ENCODE results near the gene YES1. TPM values are rescaled to one million over a fixed set of nuclear protein-coding genes. Genes with fewer than 3 reads are reported as not detected.
"Not testable (repeated sequence)": the region's sequence is repeated elsewhere in the genome, so short reads cannot be mapped to it uniquely, and the experiment has no call there.

YES1 gene
- total RNA-seq, 1 donor from 2014 or later = 190 TPM

DNA sequence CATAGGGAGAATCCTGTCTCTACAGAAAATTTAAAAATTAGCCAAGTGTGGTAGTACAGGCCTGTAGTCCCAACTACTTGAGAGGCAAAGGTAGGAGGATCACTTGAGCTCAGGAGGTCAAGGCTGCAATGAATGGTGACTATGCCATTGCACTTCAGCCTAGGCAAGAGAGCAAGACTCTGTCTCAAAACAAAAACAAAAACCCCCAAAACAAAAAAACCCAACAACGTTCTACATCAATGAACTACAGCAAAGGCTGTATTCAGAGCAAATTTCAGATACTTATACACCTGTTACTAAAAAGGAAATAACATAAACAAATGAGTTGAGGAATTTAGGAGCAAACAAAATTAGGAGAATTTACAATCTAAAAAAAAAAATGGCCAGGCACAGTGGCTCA is 22.6 kb downstream of the YES1 start:
- TF ChIP-seq, protein P1, sequence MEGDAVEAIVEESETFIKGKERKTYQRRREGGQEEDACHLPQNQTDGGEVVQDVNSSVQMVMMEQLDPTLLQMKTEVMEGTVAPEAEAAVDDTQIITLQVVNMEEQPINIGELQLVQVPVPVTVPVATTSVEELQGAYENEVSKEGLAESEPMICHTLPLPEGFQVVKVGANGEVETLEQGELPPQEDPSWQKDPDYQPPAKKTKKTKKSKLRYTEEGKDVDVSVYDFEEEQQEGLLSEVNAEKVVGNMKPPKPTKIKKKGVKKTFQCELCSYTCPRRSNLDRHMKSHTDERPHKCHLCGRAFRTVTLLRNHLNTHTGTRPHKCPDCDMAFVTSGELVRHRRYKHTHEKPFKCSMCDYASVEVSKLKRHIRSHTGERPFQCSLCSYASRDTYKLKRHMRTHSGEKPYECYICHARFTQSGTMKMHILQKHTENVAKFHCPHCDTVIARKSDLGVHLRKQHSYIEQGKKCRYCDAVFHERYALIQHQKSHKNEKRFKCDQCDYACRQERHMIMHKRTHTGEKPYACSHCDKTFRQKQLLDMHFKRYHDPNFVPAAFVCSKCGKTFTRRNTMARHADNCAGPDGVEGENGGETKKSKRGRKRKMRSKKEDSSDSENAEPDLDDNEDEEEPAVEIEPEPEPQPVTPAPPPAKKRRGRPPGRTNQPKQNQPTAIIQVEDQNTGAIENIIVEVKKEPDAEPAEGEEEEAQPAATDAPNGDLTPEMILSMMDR (IDR thresholded peaks at IDR 0.05; ENCODE audit: unreplicated experiment) = no peak
- Mint-ChIP-seq H3K27ac (ENCODE audit: unreplicated experiment) (no peak overlapping the region), H3K4me3 (ENCODE audit: unreplicated experiment) (no peak overlapping the region), H3K9me3 (ENCODE audit: unreplicated experiment) (no peaks in the 10 kb centered on the region), H3K27me3 (ENCODE audit: unreplicated experiment) (no peaks in the 10 kb centered on the region), H3K36me3 (ENCODE audit: low read depth, unreplicated experiment) (no peaks in the 10 kb centered on the region), H3K4me1 (ENCODE audit: unreplicated experiment) (peaks cover 38% of the 10 kb centered on the region)
- DNase-seq (ENCODE audit: low spot score) = no peak

DNA sequence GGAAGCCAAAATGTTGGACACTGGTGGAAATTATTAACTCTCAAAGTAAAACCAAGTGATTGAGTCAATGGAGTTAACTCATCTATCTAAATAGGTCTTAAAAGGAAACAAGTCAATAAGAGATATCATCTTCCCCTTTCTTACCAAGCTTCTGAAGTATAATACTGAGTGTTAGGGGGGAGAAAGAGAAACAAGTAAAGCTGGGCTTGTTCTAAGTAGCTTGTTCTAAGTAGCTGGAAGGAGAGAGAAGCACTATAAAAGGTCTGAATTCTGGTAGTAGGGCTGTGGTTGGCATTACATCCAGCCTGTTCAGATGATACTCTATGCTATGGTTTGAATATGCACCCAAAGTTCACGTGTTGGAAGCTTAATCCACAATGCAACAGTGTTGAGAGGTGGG is 26.8 kb downstream of the YES1 start:
- TF ChIP-seq, protein P1 (IDR thresholded peaks at IDR 0.05; ENCODE audit: unreplicated experiment) = no peak
- H3K27ac Mint-ChIP-seq (ENCODE audit: unreplicated experiment) = peak overlapping the region; percentile 92
- H3K27me3 Mint-ChIP-seq (ENCODE audit: unreplicated experiment) = peaks cover 3% of the 10 kb centered on the region
- no peak for DNase-seq (ENCODE audit: low spot score)
- peaks cover 58% of the 10 kb centered on the region for H3K4me1 Mint-ChIP-seq (ENCODE audit: unreplicated experiment)
- no peak overlapping the region for H3K4me3 Mint-ChIP-seq (ENCODE audit: unreplicated experiment)
- H3K36me3 Mint-ChIP-seq (ENCODE audit: low read depth, unreplicated experiment) = peaks cover 7% of the 10 kb centered on the region
- no peaks in the 10 kb centered on the region for H3K9me3 Mint-ChIP-seq (ENCODE audit: unreplicated experiment)

DNA sequence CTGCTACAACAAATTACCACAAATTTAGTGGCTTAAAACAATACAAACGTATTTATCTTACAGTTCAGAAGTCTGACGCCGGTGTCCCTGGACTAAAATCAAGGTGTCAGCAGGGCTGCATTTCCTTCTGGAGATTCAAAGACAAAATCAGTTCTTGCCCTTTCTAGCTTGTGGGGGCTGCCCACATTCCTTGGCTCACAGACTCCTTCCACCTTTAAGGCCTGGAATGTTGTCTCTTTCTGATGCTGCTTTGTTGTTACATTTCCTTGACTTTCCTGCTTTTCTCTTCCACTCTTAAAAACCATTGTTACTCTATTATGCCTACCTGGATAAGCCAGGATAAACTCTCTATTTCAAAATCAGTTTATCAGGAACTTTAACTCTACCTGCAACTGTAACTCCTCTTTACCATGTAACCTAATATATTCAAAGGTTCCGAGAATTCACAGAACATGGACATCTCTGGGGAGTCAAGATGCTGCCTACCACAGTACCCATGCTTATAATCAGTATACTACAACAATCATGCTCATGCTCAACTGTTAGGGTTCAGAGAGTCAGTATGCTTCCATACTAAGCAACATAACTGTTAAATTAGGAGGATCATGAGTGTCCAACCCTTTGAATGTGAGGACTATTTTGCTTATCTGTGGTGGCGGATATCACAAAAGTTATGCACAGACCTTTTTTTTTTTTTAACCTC is 27.4 kb downstream of the YES1 start:
- no peak for DNase-seq (ENCODE audit: low spot score)
- Mint-ChIP-seq H3K9me3 (ENCODE audit: unreplicated experiment) (no peaks in the 10 kb centered on the region), H3K36me3 (ENCODE audit: low read depth, unreplicated experiment) (peaks cover 7% of the 10 kb centered on the region), H3K27me3 (ENCODE audit: unreplicated experiment) (peaks cover 3% of the 10 kb centered on the region), H3K4me3 (ENCODE audit: unreplicated experiment) (peak overlapping the region; percentile 10), H3K27ac (ENCODE audit: unreplicated experiment) (peak overlapping the region; percentile 92), H3K4me1 (ENCODE audit: unreplicated experiment) (peaks cover 64% of the 10 kb centered on the region)
- TF ChIP-seq, protein P1 (IDR thresholded peaks at IDR 0.05; ENCODE audit: unreplicated experiment) = no peak

DNA sequence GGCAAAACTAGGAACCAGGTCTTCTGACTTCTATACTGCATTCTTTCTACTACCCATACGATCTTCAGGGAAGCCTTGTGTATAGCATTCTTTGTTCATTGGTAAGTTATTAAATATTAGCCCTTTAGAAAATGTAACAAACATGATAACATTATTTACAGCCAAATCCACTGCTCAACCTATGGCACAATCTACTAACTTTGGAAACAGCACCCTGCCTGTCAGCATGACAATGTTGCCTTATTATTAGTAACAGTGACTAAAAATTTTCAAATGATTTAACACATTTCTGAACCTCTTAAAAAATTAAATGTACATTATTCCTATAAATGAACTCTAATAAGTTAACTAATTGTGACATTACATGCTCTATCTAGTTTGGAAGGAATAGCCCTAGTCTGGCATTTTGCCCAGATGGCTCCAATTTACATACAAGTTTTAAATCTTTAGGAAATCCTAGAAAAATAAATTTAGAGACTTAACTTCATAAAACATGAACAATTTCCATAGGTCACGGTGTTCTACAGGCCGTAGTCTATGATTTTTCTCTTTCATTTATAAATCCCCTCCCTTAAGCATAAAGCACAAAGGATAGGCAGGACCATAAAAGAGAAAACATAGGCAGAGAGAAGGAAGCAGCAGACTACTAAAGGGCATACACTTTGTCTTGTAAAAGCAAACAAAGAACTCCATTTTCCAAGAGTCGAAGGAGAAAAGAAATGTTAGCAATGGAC is 33.7 kb downstream of the YES1 start:
- no peak overlapping the region for H3K4me3 Mint-ChIP-seq (ENCODE audit: unreplicated experiment)
- H3K36me3 Mint-ChIP-seq (ENCODE audit: low read depth, unreplicated experiment) = peaks cover 10% of the 10 kb centered on the region
- peaks cover 3% of the 10 kb centered on the region for H3K27me3 Mint-ChIP-seq (ENCODE audit: unreplicated experiment)
- no peaks in the 10 kb centered on the region for H3K9me3 Mint-ChIP-seq (ENCODE audit: unreplicated experiment)
- DNase-seq (ENCODE audit: low spot score) = no peak
- peak overlapping the region; percentile 74 for H3K27ac Mint-ChIP-seq (ENCODE audit: unreplicated experiment)
- TF ChIP-seq, protein P1 (IDR thresholded peaks at IDR 0.05; ENCODE audit: unreplicated experiment) = no peak
- peaks cover 61% of the 10 kb centered on the region for H3K4me1 Mint-ChIP-seq (ENCODE audit: unreplicated experiment)

DNA sequence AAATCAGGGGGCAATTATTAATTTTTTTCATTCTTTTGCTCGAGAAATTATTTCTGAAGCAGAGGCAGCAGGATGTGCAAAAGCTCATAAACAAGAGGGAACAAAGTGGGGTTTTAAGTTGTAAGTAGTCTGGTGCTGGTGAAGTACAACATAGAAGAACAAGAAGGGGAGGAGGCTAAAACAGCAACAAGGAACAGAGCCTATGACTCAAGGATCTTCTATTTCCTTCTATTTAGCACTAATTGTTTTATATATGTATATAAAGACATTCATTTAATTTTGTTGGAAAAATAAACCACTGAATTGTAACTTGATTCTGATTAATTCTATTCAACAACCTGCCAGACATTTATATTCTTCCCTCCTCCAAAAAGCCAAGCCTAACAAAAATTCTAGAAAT is 35.0 kb downstream of the YES1 start:
- H3K27ac Mint-ChIP-seq (ENCODE audit: unreplicated experiment) = no peak overlapping the region
- H3K4me1 Mint-ChIP-seq (ENCODE audit: unreplicated experiment) = peaks cover 58% of the 10 kb centered on the region
- H3K36me3 Mint-ChIP-seq (ENCODE audit: low read depth, unreplicated experiment) = peaks cover 8% of the 10 kb centered on the region
- TF ChIP-seq, protein P1 (IDR thresholded peaks at IDR 0.05; ENCODE audit: unreplicated experiment) = no peak
- no peaks in the 10 kb centered on the region for H3K27me3 Mint-ChIP-seq (ENCODE audit: unreplicated experiment)
- no peaks in the 10 kb centered on the region for H3K9me3 Mint-ChIP-seq (ENCODE audit: unreplicated experiment)
- H3K4me3 Mint-ChIP-seq (ENCODE audit: unreplicated experiment) = no peak overlapping the region
- no peak for DNase-seq (ENCODE audit: low spot score)

DNA sequence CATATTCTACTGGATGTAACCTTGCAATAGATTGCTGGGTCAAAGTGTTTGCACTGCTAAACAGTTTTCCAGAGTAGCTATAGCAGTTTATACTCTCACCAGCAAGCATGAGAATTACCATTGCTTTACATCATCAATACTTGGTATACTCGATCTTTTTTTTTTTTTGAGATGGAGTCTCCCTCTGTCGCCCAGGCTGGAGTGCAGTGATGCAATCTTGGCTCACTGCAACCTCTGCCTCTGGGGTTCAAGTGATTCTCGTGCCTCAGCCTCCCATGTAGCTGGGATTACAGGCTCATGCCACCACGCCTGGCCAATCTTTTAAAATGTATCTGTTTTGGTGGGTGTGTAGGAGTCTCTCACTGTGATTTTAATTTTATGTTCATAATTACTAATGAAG is 36.0 kb downstream of the YES1 start:
- not testable (repeated sequence) for H3K9me3 Mint-ChIP-seq (ENCODE audit: unreplicated experiment); DNase-seq (ENCODE audit: low spot score); H3K36me3 Mint-ChIP-seq (ENCODE audit: low read depth, unreplicated experiment); H3K27me3 Mint-ChIP-seq (ENCODE audit: unreplicated experiment); H3K4me3 Mint-ChIP-seq (ENCODE audit: unreplicated experiment); H3K27ac Mint-ChIP-seq (ENCODE audit: unreplicated experiment)
- H3K4me1 Mint-ChIP-seq (ENCODE audit: unreplicated experiment) = peaks cover 51% of the 10 kb centered on the region

All from endothelial cell (in vitro differentiated cells).